Putamen (tissue), 1 donor: ENCODE results near the gene EPC1.
"Not testable (repeated sequence)": the region's sequence is repeated elsewhere in the genome, so short reads cannot be mapped to it uniquely, and the experiment has no call there.

Experiments
- DNase-seq: peaks from one replicate; pipeline ENCODE4 v3.0.0-alpha.2; 2016; ENCODE audit warnings: low spot score

The EPC1 gene

DNA sequence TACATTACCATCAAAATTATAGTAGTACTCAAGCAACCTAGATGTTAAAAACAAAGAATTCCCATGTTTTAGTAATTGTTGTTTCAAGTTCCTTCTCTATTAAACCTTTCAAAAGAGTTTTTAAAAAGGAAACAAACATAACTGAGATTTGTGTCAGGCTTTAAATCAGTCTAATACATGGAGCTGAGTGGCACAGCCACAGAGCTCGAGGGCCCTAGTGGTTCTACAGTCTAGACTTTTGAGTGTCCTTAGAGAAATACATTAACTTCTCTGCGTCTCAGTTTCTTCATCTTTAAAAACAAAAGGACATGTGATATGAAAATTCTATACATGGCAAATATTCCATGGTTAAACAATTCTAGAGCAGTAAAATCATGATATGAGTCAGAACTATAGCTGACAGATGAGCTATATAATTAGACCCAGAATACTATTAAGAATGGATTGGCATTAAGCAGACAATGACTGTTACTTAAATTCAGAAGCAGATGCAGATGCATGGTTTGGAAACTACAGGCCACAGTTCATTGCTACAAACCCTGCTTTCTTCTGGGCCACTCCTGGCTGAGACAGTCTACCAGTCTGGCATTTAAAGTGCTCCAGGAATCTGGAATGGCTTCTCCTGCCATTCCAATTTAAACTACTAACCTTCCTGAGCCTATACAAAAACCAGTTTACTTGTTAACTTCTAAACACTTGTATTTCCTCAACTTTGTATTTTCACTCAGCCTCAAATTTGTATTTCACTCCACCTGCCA is 77.4 kb downstream of the EPC1 start:
- no peak for DNase-seq

DNA sequence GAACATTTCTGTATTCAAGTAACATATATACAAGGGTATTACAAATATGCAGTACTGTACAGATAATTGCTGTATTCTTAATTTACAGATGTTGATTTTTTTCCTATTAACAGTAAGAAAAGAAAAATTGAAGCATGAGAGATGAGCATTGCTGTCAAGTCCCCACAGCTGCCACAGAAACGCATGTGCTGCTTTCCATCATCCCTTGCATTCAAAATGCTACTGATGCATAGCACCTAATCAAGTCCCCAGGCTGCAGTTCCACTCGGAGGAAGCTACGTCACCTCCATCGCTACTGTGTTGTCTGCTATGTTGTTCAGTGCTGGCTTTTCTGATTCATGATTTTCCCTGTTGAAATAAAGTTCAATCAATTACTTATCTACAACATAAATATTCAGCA is 78.2 kb downstream of the EPC1 start:
- no peak for DNase-seq

DNA sequence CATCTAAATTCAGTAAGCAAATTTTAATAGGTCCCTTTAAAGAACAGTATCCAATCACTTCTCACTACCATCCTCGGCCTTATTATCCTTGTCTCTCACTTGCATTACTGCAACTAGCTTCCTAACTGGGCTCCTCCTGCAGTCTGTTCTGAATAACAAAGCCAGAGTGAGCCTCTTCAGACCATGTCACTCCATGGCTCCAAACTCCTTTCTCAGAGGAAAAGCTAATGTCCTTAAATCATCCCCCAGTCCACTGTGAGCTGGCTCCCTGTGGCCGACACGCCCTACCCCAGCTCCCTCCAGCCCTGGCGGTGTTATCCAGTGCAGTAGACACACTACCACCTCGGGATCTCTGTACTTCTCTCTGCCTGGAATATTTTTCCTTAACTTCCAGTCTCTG is 80.0 kb downstream of the EPC1 start:
- no peak for DNase-seq

DNA sequence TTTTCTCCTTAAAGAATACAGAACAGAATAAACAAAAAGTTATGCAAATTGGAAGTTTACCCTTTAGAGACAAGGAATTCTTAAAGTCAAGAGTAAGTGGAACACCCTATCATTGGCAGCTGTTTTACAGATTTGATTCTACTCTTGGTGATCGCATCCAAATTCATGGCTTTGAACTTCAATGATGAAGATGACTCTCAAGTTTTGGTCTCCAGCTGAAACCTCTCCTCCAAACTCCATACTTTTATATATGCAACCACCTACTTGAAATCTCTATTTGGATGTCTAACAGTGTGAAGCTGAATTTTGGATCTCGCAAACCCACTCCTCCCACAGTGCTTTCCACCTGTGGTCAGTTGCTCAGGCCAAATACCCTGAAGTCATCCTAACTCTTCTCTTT is 80.4 kb downstream of the EPC1 start:
- no peak for DNase-seq

DNA sequence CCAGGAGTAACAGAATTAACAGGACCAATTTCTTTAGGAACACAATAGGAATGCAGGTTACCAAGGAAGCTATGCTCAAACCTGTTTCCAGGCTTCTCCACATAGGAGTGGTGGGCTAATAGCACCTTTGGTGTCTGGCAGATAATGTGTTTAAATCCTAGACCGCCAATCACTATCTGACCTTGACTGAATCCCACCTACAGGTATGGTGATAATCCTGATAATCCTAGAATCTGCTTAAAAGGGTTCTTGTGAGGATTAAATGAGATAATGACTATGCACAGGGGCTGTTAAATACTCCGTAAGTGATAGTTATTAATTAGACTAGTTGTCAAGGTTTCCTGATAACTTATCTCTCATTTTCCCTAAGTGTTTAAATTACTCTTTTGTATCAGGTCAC is 81.2 kb downstream of the EPC1 start:
- no peak for DNase-seq

DNA sequence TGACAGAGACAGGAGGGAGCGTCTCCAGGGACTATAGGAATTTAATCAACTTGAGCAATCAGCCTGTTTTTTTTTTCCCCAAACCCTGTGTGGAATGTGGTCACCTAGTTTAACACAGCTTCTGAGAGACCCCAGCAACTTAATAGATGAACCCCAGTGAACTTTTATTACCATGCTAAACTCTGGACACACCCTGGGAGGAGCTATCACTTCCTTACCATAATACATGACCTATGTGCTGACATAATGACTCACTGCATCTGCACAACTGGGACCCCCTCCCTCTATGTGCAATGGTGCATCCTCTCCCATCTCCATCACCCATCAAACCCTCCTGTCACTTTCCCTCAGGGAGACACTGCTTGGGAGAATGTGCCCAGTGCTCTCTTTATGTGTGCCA is 83.7 kb downstream of the EPC1 start:
- DNase-seq: no peak

DNA sequence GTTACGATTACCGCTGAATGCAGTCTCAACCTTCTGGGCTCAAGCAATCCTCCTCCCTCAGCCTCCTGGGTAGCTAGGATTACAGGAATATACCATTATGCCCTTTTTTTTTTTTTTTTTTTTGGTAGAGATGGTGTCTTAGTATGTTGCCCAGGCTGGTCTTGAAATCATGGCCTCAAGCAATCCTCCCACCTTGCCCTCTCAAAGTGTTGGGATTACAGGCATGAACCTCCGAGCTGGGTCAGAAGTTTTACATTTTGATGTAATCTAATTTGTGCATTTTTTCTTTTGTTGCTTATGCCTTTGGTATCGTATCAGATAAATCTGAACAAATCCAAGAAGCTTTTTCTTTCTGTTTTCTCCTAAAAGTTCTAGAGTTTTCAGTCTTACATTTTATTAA is 87.4 kb downstream of the EPC1 start:
- no peak for DNase-seq

DNA sequence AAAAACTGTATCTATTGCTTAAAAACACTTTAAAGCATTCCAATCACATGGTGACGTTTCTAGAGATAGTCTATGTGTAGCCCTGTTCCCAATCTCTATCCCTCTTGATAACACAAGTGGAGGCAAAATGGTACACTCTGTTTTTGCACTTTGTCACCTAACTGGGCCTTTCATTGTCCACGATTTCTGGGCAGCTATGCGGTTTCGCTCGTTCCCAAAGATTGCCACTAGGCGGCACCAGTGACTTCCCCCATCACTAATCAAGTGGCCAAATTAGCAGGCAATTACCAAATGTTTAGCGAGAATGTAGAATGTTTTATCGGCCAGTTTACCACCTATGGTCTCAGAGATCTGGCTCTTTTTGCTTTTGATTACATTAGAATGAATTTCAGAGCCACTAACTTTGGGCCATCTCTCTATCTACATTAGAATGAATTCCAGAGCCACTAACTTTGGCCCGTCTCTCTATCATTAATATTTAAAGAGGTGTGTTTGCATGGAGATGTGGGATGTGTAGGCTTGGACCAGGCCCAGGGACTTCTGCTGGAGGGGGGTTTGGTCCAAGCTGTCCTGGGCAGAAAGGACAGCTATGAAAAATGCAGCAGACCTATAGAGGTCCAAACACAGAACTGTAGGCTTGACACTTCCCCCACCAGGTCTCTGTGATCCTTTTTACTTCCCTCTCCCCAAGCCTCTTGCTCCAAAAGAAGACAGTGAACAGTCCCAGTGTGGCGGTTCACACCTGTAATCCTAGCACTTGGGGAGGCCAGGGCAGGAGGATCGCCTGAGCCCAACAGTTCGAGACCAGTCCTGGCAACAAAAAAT is 90.1 kb downstream of the EPC1 start:
- DNase-seq: peak; percentile 65

DNA sequence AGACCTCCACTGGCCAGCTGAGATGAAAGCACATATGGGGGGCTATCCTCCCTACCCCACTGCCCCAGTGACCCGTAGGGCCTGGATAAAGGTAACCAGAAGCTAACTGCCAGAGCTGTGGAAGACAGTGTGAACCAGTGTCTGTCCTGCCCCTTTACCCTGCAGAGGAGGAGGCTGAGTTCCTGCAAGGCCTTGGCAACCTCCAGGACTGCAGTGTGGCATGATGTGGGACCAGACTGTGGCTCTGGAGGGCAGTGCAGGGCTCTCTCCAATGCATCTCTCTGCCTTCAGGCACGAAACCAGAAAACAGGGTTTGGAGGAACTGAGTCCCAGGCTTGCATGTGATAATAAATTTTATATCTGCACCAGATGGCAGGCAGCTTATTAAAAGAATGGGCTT is 93.1 kb downstream of the EPC1 start:
- DNase-seq: no peak

DNA sequence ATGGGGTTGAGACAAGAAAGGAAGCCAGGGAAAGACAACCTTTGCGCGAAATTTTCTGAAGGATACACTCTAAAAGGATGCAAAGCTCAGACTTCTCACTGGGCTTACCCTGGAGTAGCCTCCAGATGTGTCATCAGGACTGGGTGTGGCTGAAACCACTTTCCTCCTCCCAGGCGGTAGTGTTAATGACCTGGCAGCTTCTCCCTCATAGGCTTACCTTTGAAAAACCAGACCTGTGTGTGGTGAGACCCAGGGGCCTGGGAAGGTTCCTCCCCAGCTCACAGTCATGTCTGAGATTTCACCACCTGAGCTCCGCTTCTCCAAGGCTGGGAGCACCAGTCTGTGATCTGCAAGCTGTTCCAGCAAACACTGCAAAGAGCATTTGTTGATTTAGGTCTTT is 93.7 kb downstream of the EPC1 start:
- DNase-seq: no peak

DNA sequence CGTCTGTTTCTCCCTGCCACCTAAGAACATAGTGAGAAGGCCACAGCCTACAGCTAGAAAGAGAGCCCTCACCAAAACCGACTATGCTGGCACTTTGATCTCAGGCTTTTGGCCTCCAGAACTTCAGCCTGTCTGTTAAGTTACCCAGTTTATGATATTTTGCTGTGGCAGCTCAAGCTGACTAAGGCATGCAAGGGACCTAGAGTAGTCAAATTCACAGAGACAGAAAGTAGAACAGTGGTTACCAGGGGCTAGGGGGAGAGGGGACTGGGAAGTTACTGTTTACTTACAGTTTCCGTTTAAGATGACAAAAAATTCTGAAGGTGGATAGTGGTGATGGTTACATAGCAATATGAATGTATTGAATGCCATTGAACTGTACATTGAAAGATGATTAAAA is 96.5 kb downstream of the EPC1 start:
- not testable (repeated sequence) for DNase-seq

DNA sequence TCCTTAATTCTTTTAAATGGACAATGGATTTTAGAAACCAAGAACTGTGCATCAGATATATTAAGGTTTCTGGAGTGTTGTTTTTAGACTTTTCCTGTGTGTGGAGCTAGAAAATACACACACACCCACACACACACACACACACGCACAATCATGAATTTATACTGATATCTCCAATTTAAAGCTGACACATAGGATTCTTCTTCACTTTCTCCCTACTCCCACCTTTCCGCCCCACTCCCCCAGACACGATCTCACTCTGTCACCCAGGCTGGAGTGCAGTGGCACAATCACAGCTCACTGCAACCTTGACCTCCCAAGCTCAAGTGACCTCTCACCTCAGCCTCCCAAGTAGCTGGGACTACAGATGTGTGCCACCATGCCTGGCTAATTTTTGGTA is 100.3 kb downstream of the EPC1 start:
- no peak for DNase-seq

DNA sequence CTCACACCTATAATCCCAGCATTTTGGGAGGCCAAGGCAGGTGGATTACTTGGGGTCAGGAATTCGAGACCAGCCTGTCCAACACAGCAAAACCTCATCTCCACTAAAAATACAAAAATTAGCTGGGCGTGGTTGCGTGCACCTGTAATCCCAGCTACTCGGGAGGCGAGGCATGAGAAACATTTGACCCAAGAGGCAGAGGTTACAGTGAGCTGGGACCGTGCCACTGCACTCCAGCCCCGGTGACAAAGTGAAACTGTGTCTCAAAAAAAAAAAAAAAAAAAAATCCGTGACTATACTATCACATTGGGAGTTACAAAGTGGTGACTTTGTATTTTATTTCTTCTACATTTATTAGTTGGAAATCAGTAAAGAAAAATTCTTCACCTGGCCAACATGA is 101.2 kb downstream of the EPC1 start:
- DNase-seq: no peak

DNA sequence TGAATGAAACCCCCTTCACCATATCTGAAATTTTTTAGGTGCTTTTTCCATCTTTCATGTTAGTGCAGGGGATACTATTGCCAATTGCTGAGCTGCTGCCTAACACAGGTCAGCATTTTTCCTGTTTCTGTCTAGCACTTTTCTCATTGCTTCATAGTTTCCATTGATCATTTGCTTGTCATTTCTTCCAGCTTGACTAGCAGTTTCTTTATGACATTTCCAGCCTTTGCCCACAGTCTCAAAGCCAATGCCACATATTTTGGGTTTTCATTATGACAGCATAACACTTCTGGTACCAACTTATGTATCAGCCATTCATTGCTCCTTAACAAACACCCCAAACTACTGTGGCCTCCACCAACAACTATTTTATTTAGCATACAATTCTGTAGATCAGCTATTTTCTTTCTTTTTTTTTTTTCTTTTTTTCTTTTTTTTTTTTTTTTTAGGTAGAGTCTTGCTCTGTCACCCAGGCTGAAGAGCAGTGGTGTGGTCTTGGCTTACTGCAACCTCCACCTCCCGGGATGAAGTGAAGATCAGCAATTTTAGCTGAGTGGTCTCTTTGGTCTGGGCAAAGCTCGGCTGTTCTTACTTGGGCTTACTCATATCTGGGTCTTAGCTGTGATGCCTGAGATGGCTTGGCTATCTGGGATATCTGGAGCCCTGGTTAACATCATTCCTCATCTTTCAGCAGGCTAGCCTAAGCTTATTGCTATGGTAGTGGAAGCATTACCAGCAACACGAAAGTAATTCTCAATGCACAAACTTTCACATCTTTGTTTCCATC is 102.3 kb downstream of the EPC1 start:
- DNase-seq: no peak

DNA sequence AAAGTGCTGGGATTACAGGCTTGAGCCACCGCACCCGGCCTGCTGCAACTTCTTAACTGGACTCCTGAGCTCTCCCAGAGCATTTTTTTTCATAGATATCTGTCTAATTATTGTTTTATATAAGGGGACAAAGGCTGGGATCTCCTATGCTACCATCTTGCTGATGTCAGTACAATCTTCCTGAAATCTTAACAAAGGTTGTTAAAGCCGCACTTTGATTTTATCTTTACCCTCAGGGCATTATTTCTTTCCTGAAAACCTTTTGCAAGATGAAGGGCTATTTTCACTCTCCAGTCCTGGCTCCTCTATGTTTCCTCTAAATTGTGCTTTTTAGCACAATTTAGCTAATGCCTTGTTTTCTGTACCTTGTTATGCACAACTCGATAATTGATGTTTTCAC is 102.9 kb downstream of the EPC1 start:
- no peak for DNase-seq

DNA sequence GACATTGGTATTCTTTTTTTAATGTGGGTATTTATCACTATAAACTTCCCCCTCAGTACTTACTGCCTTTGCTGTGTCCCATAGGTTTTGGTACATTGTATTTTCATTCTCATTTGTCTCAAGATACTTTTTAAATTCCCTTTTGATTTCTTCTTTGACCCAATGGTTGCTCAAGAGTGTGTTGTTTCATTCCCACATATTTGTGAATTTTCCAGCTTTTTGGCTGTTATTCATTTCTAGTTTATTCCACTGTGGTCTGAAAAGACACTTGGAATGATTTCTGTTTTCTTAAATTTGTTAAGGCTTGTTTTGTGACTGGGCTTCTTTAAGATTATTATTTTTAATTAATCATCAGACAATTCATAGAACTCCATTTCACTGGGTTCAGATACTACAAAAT is 105.0 kb downstream of the EPC1 start:
- no peak for DNase-seq

DNA sequence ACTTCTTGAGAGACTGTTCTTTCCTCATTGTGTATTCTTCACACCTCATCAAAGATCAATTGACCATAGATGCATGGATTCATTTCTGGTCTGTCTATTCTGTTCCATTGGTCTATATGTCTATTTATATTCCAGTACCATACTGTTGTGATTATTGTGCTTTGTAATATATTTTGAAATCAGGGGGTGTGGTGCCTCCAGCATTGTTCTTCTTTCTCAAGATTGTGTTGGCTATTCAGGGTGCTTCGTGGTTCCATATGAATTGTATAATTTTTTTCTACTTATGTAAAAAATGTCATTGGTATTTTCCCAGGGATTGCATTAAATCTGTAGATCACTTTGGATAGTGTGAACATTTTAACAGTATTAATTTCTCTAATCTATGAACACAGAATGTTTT is 106.5 kb downstream of the EPC1 start:
- DNase-seq: no peak

DNA sequence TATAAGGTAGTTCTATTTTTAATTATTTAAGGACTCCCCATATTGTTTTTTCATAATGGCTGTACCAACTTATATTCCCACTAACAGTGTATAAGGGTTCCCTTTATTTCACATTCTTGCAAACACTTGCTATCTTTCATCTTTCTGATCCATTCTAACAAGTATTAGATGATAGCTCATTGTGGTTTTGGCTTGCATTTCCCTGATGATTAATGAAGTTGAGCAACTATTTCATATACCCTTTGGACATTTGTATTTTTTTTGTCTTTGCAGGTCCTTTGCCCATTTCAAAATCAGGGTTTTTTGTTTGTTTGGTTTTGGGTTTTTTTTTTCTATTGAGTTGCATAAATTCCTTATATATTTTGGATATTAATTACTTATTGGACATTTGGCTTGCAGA is 107.2 kb downstream of the EPC1 start:
- DNase-seq: no peak

DNA sequence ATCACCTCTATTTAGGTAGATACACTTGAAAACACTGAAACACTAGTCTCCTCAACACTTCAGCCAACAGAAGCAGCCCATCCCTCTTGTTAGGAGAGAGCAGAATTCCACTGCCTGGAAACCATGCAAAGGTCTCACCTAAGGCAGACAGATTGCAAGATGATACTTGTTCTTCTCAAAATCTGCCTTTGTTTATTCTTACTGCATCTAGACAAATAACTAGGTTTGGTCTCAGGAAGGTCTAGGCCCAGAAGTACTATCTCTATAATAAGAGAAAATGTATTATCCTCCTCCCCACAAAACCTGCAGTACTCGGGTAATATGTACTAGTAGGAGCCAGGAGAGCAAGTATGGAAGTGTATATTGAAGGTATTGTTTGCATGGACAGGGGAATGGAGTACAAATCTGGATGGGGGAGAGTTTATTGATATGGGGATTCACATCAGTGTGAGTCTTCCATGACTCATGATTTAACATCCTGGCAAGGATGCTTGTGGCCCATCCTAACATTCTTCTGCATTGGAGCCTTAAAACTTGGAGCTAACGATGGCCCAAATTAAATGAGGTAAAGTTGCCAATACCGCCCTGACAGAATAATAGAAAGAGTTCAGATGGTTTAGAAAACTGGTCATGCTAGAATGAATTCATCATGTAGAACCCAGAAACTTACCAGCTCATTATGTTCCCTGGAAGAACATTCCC is 109.2 kb downstream of the EPC1 start:
- no peak for DNase-seq

DNA sequence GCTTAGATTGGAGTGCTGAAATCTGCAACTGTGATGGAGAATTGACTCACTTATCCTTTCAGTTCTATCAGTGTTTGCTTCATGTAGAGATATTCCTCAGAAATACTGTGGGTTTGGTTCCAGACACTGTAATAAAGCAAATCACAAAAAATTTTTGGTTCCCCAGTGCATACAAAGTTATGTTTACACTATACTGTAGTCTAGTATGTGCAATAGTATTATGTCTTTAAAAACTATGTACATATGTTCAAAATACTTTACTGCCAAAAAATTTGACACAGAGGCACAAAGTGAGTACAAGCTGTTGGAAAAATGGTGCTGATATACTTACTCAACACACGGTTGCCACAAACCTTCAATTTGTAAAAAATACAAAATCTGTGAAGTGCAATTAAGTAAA is 112.5 kb downstream of the EPC1 start:
- no peak for DNase-seq

DNA sequence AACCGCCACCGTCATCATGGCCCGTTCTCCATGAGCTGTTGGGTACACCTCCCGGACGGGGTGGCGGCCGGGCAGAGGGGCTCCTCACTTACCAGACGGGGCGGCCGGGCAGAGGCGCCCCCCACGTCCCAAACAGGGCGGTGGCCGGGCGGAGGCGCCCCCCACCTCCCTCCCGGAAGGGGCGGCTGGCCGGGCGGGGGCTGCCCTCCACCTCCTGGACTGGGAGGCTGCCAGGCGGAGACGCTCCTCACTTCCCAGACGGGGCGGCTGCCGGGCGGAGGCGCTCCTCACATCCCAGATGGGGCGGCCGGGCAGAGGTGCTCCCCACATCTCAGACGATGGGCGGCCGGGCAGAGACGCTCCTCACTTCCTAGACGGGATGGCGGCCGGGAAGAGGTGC is 113.6 kb downstream of the EPC1 start:
- DNase-seq: not testable (repeated sequence)

DNA sequence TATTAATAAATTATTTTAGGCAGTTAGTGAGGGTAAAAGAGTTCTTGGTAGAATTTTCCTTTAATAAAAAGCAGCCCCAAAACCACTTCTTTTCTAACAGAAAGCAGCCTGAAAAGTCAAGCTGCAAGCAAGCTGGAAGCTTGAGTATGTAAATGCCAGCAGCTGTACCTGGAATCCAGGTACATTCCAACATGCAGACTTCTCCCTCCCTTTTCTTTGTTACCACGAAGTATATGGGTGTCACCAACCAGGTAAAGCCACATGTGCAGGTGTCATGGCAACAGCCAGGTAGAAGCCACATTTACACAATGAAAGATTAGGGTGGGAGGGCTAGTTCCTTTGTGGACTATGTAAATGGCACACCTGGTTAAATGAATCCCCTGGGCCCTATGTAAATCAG is 114.6 kb downstream of the EPC1 start:
- DNase-seq: no peak
